NCI-H146 treated with DMSO at 0.1 percent for 48 hours (cell line): ENCODE data around the gene UBE2J1.

Experiments
- DNase-seq: peaks from one replicate; lab custom pipeline; 2025; ENCODE audit not compliant: unreplicated experiment; lab: John Stamatoyannopoulos, UW

The UBE2J1 gene

DNA sequence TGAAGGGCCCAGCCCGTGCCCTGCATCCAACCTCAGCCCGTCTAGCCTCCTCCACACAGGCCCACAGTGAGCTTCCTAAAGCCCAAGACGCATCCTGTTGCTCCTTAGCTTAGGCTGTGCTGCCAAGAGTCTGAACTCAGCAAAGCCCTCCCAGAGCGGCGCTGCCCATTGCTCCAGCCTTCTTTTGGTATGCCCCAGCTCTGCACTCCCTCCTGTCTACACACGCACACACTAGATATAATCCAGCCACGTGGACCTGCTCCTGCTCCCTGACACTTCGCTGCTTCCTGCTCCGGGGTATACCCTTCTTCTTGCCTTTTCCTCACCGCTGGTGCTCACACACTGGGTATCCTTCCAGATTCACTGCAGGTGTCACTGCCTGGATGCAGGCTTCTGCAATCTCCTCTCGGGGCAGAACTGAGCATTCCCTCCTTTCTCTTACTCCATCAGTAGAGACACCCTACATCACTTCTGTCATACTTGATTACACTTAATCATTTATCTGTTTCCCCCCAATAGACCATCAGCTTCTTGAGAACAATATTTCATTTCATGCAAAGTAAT is 61.2 kb downstream of the UBE2J1 start:
- no peak for DNase-seq

DNA sequence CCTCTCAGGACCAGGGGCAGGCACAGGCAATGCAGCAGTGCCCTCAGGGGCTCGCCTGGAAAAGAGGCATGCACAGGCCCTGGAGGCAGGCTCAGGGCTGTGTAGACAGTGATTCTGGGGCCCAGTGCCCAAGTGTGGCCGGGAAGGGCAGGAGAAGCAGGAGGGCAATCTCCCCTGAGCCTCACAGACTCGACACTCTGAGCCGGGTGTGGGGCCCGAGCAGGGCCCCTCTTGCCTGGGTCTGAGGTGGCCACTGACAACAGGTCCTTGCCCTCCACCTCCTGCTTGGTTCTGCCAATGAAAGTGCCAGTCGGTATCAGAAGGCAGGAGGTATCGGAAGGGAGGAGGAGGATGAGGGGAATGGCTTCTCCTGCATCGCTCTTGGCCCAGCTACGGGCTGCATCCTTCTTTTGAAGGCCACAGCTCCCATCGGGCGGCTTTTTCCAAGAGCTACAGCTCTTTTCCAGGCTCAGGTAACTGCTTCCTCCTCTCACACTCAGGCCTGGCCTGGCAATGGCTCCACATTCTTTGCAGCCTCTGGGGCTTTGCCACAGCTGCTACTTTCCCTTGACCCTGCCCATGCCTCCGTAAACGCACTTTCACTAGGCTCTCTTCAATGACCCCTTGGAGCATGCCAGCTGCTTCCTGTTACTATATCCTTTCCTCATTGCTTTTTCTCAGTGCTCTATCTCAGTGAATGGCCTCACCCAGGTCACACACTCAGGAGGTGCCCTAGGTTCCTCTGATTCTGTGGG is 61.9 kb downstream of the UBE2J1 start:
- DNase-seq = no peak

DNA sequence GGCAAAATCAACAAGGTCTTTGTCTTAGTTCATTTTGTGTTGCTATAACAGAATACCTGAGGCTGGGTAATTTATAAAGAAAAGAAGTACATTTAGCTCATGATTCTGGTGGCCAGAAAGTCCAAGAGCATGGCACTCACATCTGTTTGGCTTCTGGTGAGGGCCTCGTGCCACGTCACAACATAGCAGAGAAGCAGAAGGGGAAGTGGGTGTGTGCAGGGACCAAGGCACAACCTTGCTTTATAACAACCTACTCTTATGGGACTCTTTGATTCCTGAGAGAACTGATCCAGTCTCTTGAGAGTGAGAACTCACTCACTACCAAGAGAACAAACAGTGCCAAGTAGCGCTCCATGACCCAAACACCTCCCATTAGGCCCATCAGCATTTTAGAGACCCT is 62.8 kb downstream of the UBE2J1 start:
- no peak for DNase-seq

GRCh38 chr6:89287351-89288028 is 65.0 kb downstream of the UBE2J1 start:
- DNase-seq = no peak

- no peak for DNase-seq
These were observed 66.0 kb downstream of the UBE2J1 start for GRCh38 chr6:89286516-89286915.

GRCh38 chr6:89284963-89285735 is 67.4 kb downstream of the UBE2J1 start:
- DNase-seq = no peak

GRCh38 chr6:89284081-89284480 is 68.4 kb downstream of the UBE2J1 start:
- DNase-seq = no peak

GRCh38 chr6:89282749-89283148 is 69.8 kb downstream of the UBE2J1 start:
- DNase-seq = no peak

- no peak for DNase-seq
These were observed 70.7 kb downstream of the UBE2J1 start for GRCh38 chr6:89281779-89282246.

GRCh38 chr6:89278956-89279355 is 73.6 kb downstream of the UBE2J1 start:
- no peak for DNase-seq
